ENCODE results near the gene TPCN1. TPM values are rescaled to one million over a fixed set of nuclear protein-coding genes. Genes with fewer than 3 reads are reported as not detected.

The TPCN1 gene
- total RNA-seq, 1 experiment from 2014 or later: 29.7 TPM

GRCh38 chr12:113270709-113271009 lies 49.4 kb downstream of the TPCN1 start:
- TF ChIP-seq ATF3 (IDR thresholded peaks at IDR 0.05) (no peak), CBX3 (IDR thresholded peaks at IDR 0.05; ENCODE audit: low read depth) (no peak), TCF7L2 (IDR thresholded peaks at IDR 0.05; ENCODE audit: borderline replicate concordance, extremely low read depth, insufficient read depth, insufficient read length) (no peak), ELF1 (IDR thresholded peaks at IDR 0.05; ENCODE audit: borderline replicate concordance, low read depth) (no peak), POLR2AphosphoS5 (IDR thresholded peaks at IDR 0.05; ENCODE audit: low read depth, low read length) (no peak), EZH2 (IDR thresholded peaks at IDR 0.05) (no peak), JUND (IDR thresholded peaks at IDR 0.05) (no peak), FOSL1 (IDR thresholded peaks at IDR 0.05; ENCODE audit: low read depth) (no peak), POLR2A (IDR thresholded peaks at IDR 0.05; ENCODE audit: borderline replicate concordance, extremely low read depth, insufficient read depth, insufficient read length) (no peak), CEBPB (IDR thresholded peaks at IDR 0.05; ENCODE audit: low read depth) (no peak), RAD21 (IDR thresholded peaks at IDR 0.05; ENCODE audit: low read depth) (no peak), YY1 (IDR thresholded peaks at IDR 0.05; ENCODE audit: extremely low read depth, insufficient replicate concordance, low read depth, low read length) (no peak), EGR1 (IDR thresholded peaks at IDR 0.05; ENCODE audit: low read depth) (no peak)
- Histone ChIP-seq H3K4me2 (ENCODE audit: low read length) (no peak overlapping the region), H3K27me3 (ENCODE audit: insufficient read depth, low read length) (no peaks in the 10 kb centered on the region), H4K20me1 (ENCODE audit: insufficient read depth) (no peaks in the 10 kb centered on the region), H2AFZ (ENCODE audit: low read depth, low read length, poor library complexity, severe bottlenecking) (no peak overlapping the region), H3K4me3 (replicated peaks in 1 of 2; ENCODE audit: low read depth in 1 of 2, low read length in 2 of 2) (no peak overlapping the region), H3K9me2 (ENCODE audit: insufficient read depth) (no peaks in the 10 kb centered on the region), H3K27ac (ENCODE audit: low read depth, low read length) (no peak overlapping the region), H3K36me3 (ENCODE audit: control insufficient read depth in 1 of 2, insufficient read depth in 2 of 2, low read length in 2 of 2) (peaks cover 0 to 5% of the 10 kb centered on the region in 2 experiments; a peak in 1 of 4 replicates), H3K4me1 (ENCODE audit: control insufficient read depth in 1 of 2, insufficient read depth in 2 of 2, low read length in 2 of 2) (no peaks in the 10 kb centered on the region), H3K79me2 (ENCODE audit: insufficient read depth, low read length) (no peaks in the 10 kb centered on the region), H3K9ac (ENCODE audit: low read length) (no peak overlapping the region), H3K9me3 (ENCODE audit: control insufficient read depth in 1 of 2, insufficient read depth in 1 of 2, low read depth in 1 of 2, low read length in 2 of 2) (no peaks in the 10 kb centered on the region)
- ChIA-PET RAD21 (ENCODE audit: low non-redundant PET in 1 of 2, low total read pairs in 2 of 2, uncharacterized antibody in 2 of 2, unreplicated experiment in 2 of 2) (interaction anchor here in 1 of 2 experiments (0.9 kb wide), 1 partner anchor 9 kb away, joined by 3 read pairs; no protein-coding TSS in a partner anchor), CTCF (no interaction called here), POLR2A (no interaction called here)
- no peak for DNase-seq (ENCODE audit: low read depth, low spot score)
- ATAC-seq: no peak
- intact Hi-C loops (cut with micrococcal nuclease): no loop called here
- BruUV-seq (replicated peaks): no TSS peak

DNA sequence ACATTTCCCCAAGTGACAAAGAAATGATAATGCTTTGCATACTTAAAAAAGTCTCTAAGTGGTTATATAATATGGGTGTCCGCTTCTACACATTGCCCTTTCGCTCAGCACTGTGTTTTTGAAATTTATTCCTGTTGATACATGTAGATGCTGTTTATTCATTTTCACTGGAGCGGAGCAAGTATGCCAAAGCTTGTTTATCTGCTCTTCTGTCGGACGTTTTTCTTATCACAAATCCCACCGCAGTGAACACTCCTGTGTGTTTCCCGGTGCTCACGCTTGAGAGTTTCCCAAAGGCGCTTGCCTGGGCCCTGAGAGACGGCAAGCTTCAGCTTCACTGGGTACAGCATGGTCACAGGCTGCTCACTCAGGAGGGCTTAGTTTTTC lies 50.2 kb downstream of the TPCN1 start:
- CTCF ChIA-PET: no interaction called here
- POLR2A ChIA-PET: no interaction called here
- BruUV-seq (replicated peaks): no TSS peak

More for the DNA sequence above, 50.2 kb downstream of the TPCN1 start:
- intact Hi-C loops (cut with micrococcal nuclease): no loop called here
- Histone ChIP-seq H3K9me3 (ENCODE audit: control insufficient read depth in 1 of 2, insufficient read depth in 1 of 2, low read depth in 1 of 2, low read length in 2 of 2) (no peaks in the 10 kb centered on the region), H3K9ac (ENCODE audit: low read length) (no peak overlapping the region), H3K9me2 (ENCODE audit: insufficient read depth) (no peaks in the 10 kb centered on the region), H3K4me3 (replicated peaks in 1 of 2; ENCODE audit: low read depth in 1 of 2, low read length in 2 of 2) (no peak overlapping the region), H3K4me2 (ENCODE audit: low read length) (no peak overlapping the region), H3K27ac (ENCODE audit: low read depth, low read length) (no peak overlapping the region), H3K27me3 (ENCODE audit: insufficient read depth, low read length) (no peaks in the 10 kb centered on the region), H3K36me3 (ENCODE audit: control insufficient read depth in 1 of 2, insufficient read depth in 2 of 2, low read length in 2 of 2) (peaks cover 0 to 5% of the 10 kb centered on the region in 2 experiments; a peak in 1 of 4 replicates), H4K20me1 (ENCODE audit: insufficient read depth) (no peaks in the 10 kb centered on the region), H2AFZ (ENCODE audit: low read depth, low read length, poor library complexity, severe bottlenecking) (no peak overlapping the region), H3K79me2 (ENCODE audit: insufficient read depth, low read length) (no peaks in the 10 kb centered on the region), H3K4me1 (ENCODE audit: control insufficient read depth in 1 of 2, insufficient read depth in 2 of 2, low read length in 2 of 2) (no peaks in the 10 kb centered on the region)
- RAD21 ChIA-PET (ENCODE audit: low non-redundant PET in 1 of 2, low total read pairs in 2 of 2, uncharacterized antibody in 2 of 2, unreplicated experiment in 2 of 2): no interaction called here
- TF ChIP-seq CEBPB (IDR thresholded peaks at IDR 0.05; ENCODE audit: low read depth) (no peak), SP1 (IDR thresholded peaks at IDR 0.05; ENCODE audit: low read depth) (no peak), FOSL1 (IDR thresholded peaks at IDR 0.05; ENCODE audit: low read depth) (no peak), ATF3 (IDR thresholded peaks at IDR 0.05) (no peak), EZH2 (IDR thresholded peaks at IDR 0.05) (no peak), SRF (IDR thresholded peaks at IDR 0.05; ENCODE audit: low read depth) (no peak), JUND (IDR thresholded peaks at IDR 0.05) (no peak), YY1 (IDR thresholded peaks at IDR 0.05; ENCODE audit: extremely low read depth, insufficient replicate concordance, low read depth, low read length) (no peak), RAD21 (IDR thresholded peaks at IDR 0.05; ENCODE audit: low read depth) (no peak), ZBTB33 (IDR thresholded peaks at IDR 0.05; ENCODE audit: extremely low read depth, insufficient replicate concordance, low read length) (no peak), POLR2AphosphoS5 (IDR thresholded peaks at IDR 0.05; ENCODE audit: low read depth, low read length) (no peak), SIN3A (IDR thresholded peaks at IDR 0.05; ENCODE audit: low read depth) (no peak), POLR2A (IDR thresholded peaks at IDR 0.05; ENCODE audit: borderline replicate concordance, extremely low read depth, insufficient read depth, insufficient read length) (no peak), TCF7L2 (IDR thresholded peaks at IDR 0.05; ENCODE audit: borderline replicate concordance, extremely low read depth, insufficient read depth, insufficient read length) (no peak), ZNF274 (IDR thresholded peaks at IDR 0.05; ENCODE audit: low read depth, low read length) (no peak)
- TF ChIP-seq, protein P1, sequence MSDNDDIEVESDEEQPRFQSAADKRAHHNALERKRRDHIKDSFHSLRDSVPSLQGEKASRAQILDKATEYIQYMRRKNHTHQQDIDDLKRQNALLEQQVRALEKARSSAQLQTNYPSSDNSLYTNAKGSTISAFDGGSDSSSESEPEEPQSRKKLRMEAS (IDR thresholded peaks at IDR 0.05): no peak
- DNase-seq (ENCODE audit: low read depth, low spot score): no peak
- ATAC-seq: no peak

All from HCT116 (cell line).